Left forelimb (tissue), 1 donor: Measurements from ENCODE around the gene PGPEP1.
"Not testable (repeated sequence)": the region's sequence is repeated elsewhere in the genome, so short reads cannot be mapped to it uniquely, and the experiment has no call there.

ENCODE experiments used
- DNase-seq: peaks from one replicate; pipeline ENCODE4 v3.0.0-alpha.2; 2018; ENCODE audit warnings: low spot score

The PGPEP1 gene

DNA sequence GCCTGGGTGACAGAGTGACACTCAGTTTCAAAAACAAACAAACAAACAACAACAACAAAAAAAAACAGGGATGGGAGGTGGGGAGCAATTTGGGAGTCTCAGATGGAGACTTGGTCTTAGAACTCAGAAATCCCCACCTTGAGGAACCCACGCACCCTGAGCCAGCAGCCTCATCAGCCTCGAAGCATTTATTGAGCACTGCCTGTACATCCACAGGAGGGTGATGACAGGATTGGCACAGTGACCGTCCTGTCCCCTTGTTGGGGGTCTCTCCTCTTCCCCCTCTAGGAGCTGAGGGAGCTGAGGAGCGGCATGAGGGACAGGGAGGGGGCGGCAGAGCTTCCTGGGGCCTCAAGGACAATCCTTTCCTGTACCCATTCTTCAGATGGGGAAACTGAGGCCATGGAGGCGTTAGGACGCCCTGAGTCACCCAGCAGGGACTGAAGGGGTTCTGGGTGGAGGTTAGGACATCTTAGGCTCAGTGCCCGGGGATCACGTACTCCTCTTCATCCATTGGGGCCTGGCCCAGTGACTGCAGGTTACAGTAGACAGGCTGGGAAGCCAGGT is 51.2 kb downstream of the PGPEP1 start:
- DNase-seq: no peak

DNA sequence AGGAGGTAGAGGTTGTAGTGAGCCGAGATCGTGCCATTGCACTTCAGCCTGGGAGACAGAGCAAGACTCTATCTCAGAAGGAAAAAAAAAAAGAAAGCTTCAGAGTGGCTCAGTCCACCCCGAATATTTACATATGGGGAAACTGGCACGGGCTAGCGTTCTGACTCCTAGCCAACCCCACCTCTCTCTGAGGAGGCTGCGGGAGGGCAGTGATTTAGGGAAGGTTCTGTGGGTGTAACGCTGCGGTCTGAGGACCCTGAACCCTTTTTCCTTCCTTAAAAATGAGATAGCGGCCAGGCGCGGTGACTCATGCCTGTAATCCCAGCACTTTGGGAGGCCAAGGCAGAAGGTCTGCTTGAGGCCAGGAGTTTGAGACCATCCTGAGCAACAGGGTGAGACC is 52.0 kb downstream of the PGPEP1 start:
- DNase-seq: no peak

DNA sequence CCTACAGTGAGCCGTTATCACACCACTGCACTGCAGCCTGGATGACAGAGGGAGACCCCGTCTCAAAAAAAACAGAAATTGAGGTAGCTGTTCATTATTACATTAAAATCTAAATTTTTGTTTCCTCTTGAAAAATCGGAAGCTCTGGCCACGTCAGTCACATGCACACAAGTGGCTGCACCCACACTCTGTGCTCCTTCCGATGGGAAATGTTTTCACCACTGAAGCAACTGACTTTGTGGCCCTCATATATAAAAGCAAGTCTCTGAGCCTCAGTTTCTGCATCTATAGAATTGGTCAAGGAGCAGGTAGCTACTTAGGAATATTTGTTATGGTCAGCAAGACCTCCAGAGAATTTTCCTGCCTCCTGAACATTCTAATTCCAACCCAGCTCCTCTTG is 52.5 kb downstream of the PGPEP1 start:
- DNase-seq: no peak

GRCh38 chr19:18393836-18394235 is 53.4 kb downstream of the PGPEP1 start:
- no peak for DNase-seq

DNA sequence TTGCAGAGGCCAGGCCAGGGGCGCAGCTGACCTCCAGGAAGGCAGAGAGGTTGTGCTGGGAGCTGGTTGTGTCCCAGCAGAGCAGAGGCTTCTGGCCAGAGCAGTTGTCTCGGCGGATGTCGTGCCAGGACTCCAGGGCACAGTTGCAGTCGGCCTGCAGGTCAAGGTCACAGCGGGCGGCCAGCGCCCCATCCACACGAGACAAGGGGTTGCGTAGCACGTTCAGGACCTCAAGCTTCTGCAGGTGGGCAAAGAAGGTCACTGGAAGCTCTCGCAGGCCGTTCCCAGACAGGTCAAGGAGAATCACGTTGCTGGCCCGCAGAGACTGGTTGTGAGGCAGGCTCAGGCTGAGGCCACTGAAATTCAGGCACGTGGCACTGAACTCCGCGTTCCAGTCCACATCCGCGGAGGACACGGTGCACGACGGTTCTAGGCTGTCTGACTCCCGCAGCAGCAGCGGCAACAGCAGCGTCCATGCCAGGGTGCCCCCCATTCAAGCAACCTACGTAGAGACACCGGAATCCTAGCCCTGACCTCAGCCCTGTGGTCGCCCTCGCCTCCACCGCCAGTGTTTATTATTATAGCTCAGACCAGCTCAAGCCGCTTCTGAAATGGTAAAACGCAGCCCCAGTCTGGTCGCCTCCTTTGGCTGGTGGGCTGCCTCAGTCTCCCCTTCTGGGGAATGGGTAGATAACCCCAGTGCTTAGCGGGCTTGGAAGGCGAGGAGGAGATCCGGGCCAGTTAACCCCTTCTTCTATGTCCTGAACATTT is 56.3 kb downstream of the PGPEP1 start:
- DNase-seq: no peak

DNA sequence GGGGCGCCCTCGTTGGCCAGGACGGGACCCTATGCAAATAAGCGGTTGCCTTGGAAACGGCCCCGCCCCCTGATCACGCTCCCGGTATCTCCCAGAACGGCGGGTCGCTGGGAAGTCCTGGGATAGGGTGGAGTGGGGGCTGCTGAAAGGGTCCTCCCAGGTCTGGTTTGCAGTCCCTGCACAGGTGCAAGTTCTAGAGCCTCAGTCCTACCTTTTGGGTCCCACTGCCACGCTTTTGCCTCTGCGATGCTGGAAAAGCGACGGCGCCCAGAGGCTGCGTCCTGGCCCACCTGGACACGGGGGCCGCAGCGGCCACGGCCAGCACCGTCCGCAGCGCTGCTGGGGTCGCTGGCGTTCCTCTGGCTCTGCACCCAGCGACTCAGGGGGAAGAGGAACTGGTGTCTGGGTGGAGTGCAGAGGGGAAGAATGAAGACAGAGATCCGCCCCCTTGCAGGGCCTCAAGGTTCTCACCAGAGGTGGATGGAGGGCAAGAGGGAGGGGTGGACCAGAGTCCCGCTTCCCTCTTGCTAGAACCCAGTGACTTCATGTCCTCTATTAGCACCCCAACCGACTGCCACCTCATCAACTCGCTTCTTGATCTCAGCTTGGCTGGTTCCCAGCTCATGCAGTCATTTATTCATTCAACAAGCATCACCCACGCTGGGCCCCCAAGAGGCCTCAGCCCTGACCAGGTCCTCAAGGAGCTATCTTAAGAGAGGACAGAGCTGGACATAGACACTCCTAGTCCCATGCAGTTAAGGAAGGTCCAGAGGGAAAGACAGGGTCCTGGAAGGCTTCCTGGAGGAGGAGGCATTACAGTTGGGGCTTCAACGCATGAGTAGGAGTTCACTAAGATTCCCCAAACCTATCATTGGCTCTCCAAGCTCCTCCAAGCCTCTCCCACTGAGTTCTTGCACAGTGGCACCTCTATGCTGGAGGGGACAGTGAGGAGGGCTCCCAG is 57.1 kb downstream of the PGPEP1 start, which contains the start of gene LRRC25:
Gene LRRC25 (minus strand): TSS at position 381 of the 961 bp plus-strand sequence. CDS start 659 bp downstream, outside the sequence.
- DNase-seq: no peak

DNA sequence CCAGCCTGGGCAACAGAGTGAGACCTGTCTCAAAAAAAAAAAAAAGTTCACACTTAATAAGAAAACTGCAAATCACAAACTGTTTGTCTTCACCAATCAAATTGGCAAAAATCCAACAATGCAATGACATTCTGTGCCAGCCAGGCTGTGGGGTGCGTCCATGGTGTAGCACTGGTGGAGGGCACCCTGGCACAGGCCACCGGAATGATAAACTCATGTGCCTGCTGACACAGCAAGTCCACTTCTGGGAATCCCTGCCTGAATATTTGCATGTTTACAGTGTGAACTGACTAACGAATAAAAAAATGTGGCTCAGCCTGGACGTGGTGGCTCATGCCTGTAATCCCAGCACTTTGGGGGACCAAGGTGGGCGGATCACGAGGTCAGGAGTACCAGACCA is 58.6 kb downstream of the PGPEP1 start:
- DNase-seq: no peak

DNA sequence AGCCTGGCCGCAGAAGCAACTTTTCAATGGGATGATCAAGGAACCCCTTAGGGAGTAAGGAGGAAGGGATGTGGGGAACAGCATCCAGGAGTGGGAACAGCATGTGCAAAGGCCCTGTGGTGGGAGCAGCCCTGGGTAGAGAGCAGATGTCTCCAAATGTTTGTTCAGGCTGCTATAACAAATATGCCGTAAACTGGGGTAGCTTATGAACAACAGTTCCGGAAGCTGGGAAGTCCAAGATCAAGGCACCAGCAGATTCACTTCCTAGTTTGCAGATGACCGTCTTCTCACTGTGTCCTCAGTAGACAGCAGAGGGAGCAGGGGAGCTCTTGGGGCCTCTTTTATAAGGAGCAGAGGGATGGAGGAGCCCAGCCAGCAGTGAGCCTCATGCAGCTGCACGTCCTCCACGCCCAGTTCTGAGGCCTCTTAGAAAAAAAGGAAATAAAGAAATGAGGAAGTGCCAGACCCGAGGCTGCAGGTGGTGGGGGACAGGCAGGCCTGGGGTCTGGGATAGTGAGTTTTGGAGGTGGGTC is 61.2 kb downstream of the PGPEP1 start:
- DNase-seq: no peak

GRCh38 chr19:18402455-18403248 is 62.3 kb downstream of the PGPEP1 start:
- not testable (repeated sequence) for DNase-seq

- DNase-seq: not testable (repeated sequence)
These were observed 65.4 kb downstream of the PGPEP1 start for GRCh38 chr19:18405754-18406153.

GRCh38 chr19:18406749-18407148 is 66.4 kb downstream of the PGPEP1 start:
- no peak for DNase-seq

DNA sequence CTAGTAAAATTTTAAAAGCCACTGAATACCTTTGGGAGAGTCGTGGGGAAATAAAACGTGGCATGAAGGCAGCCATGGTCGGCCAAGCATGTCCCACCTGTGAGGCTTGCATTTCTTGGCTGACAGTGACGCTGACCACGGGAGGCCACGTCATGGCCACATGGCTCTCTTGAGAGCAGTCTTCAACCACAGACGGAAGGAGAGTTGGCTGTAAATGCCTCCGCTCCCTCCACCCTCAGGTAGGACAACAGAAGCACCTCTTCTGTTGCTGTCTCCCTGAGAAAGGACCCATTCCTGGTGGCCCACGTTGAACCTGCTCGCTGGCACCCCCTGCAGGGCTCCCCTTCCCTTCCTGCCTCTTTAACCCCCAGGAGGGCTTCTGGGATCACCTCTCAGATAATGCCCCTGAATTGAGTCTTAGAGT is 67.7 kb downstream of the PGPEP1 start:
- no peak for DNase-seq

- DNase-seq: no peak
These were observed 72.3 kb downstream of the PGPEP1 start for GRCh38 chr19:18412610-18413239.

DNA sequence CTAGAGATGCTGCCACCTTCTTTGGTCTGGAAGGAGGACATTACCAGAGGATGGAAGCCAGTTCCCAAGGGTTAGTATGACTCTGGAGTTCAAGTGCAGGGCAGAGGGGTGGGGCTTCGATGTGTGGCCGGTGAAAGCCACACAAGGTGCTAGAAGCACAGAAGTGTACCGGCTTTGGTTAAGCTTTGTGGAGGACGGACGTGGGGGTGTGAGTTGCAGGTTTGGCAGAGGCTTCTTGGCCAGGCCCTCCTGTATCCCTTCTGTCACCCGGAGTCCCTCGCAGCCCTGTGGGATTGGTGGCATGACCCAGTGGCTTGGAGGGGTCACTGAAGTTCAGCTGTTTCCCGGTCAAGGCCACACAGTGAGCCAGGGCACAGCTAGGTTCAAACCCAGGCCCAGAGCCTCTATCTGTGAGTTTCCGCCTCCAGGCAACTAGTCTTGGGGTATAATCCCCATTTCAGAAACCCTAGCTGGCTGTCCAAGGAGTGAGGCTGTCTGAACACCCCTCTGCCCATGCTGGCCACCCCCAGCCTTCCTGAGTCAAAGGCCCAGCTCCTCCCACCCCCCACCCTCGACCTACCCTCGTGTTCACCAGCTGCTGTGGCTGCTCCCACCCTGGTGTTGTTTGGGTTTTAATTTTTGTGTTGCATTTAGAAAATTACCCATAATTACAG is 74.2 kb downstream of the PGPEP1 start:
- no peak for DNase-seq

- peak; percentile 88 for DNase-seq
These were observed 74.9 kb downstream of the PGPEP1 start for GRCh38 chr19:18415178-18415867.

DNA sequence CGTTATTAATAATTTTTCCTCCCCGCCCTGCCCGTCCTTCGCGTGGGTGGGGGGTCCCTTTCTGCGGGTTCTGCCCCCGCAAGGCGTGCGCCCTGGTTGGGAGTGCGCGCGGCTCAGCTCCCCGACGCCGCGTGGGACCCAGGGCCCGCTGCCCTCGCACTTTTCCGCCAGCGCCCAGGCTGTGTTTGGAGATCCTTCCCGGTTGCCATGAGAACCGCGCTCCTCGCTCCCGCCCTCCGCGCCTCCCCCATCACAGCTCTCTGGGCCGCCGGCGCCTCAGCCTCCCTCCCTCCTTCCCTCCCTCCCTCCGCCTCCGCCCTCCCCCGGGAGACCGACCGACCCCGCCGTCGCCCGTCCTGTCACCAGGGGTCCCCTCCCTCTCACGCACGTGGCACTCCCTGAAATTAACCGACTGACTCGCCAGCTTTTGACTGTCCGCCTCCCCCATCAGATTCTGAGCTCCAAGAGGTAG is 76.4 kb downstream of the PGPEP1 start:
- peak; percentile 96 for DNase-seq

DNA sequence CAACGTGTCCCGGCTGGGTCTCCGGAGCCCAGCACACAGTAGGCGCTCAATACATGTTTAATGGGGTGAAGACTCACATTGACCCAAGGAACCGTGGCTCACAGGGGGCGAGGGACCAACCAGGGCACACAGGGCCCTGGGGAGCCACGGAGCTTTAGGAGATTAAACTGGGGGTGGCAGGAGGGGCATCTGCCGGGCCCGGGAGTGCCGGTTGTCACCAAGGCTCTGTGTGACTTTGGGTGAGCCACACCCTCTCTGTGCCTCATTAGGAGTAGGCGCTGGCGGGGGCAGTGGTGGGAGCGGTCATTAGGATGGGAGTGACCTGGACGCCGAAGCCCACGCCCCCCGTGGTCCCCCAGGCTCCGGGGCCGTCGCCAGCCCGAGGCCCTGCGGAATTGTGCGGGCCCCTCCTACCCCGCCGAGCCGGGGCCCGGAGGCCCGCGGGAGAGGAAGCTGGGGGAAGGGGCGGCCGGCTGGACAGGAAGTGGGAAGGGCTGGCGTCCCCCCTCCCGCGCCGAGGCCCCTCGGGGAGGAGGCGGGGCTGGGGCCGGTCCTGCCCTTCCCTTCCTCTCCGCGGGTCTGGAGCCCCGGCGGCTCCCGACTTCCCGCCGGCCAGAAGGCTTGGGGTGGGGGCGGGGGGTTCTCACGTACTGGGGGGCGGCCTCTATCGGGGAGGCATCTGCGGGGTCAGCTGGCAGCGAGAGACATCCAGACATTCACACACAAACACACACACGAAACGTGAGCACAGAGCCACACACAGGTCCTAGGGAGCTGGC is 77.0 kb downstream of the PGPEP1 start:
- DNase-seq: peak; percentile 93

DNA sequence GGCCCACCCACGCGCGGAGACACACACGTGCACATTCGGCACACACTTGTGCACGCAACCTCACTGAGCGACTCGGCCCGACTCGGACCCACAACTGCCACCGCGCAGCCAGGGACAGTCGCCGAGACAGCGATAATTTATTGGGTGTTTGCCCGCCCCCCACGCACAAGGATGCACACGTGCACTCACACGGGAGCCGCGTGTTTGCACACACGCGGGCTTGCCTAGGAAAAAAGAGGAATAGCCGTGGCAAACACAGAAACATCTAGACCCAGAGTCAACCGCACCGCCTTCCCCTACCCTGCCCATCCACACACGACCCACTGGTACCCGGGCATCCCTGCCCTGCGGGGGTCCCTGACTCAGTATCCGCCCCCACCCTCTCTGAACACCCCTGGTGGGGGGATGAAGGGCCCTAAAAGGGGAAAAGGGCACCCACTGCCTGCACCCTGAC is 77.7 kb downstream of the PGPEP1 start:
- no peak for DNase-seq
